Stimulated activated CD8-positive, alpha-beta memory T cell treated with anti-CD3 and anti-CD28 coated beads, Interleukin-7, amount 100 ng/mL, for 48 hours (primary cell): ENCODE data around the gene FAM78A.
"Not testable (repeated sequence)": the region's sequence is repeated elsewhere in the genome, so short reads cannot be mapped to it uniquely, and the experiment has no call there.

ENCODE experiments used
- DNase-seq, 2 donors: peaks; one replicate each; pipeline ENCODE4 v3.0.0-alpha.2; 2020; ENCODE audit warnings: low read depth in 1 of 2; ENCODE audit errors: extremely low read depth in 1 of 2

Gene FAM78A

DNA sequence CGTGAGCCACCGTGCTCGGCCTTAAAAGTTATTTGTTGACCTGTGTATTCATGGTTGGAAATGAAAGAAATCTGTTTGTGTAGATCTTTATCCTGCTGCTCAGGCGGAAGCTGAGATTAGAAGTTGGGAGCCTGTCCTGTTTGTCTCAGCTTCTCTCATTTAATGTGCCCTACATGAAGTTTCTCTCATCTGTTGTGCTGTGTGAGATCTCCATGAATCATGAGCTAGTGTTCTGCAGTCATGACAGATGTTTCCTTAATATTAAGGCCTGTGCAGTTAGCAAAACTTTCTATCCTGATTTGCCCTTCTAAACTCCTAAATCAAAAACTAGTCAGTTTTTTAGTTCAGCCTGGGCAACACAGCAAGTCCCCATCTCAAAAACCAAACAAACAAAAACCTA is 59.5 kb downstream of the FAM78A start:
- DNase-seq, result no peak

DNA sequence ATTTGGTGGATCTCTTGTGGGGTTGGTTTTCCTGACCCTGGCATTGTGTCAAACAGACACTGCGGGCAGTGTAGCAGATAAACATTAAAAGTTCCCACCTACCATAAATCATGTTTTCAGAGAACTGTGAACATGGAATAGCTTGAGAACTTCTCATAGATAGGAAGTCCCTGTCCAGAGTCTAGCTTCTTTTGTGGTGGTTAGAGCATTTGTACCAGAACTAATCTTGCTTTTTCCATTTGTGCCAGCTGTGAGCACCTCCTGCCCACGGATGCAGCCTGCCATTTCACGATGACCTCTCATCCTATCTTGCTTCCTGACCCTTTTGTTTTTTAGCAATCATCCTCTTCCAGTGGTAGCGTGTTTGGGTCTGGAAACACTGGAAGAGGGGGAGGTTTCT is 61.4 kb downstream of the FAM78A start:
- DNase-seq, result no peak

DNA sequence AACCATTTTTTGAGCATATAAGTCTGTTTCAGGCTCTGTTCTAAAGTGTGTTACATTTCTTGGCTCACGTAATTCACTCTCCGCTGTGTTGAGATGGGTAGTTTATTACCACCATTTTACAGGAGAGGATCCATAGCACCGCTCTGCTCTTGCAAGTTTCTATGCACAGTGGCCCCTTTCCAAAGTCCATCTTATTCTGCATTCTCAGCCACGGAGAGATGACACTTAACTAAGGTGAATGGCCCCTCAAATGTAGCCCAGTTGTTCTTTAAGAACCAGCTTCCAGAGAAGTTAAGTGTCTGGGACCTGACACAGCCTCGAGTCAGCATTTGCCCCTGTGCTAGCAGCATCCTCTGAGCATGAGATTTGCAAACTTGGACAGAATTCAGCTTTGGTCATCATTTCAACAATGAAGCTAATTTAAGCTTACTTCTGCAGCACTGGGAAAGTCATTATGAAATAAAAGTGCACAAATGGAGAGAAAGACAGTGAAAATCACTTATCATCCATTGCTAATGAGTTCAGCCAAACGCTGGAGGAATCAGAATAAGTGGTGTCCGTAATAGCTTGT is 61.9 kb downstream of the FAM78A start:
- no peak for DNase-seq

GRCh38 chr9:131211920-131212319 is 64.4 kb downstream of the FAM78A start:
- DNase-seq, result not testable (repeated sequence)
